ENCODE measurements around the gene PYCARD.

Gene PYCARD

GRCh38 chr16:31243734-31244670 lies 41.4 kb upstream of the PYCARD start:
- no peak for DNase-seq (ENCODE audit: low read depth, low spot score)
- no peak for TF ChIP-seq ZNF274 (IDR thresholded peaks at IDR 0.05; ENCODE audit: low read depth, low read length)
- no peak for TF ChIP-seq SUZ12 (IDR thresholded peaks at IDR 0.05; ENCODE audit: extremely low read depth, insufficient read depth, insufficient read length)
- no peak for TF ChIP-seq YY1 (IDR thresholded peaks at IDR 0.05; ENCODE audit: insufficient read depth, insufficient read length)
- Histone ChIP-seq H3K9ac (ENCODE audit: insufficient read length, low read depth) (no peak overlapping the region), H3K4me1 (ENCODE audit: insufficient read depth, insufficient read length) (no peaks in the 10 kb centered on the region), H3K4me3 (ENCODE audit: insufficient read length, low read depth) (no peak overlapping the region), H3K27me3 (ENCODE audit: insufficient read depth, insufficient read length) (no peaks in the 10 kb centered on the region), H3K36me3 (ENCODE audit: insufficient read depth, insufficient read length, low read length) (no peaks in the 10 kb centered on the region), H3K9me3 (ENCODE audit: insufficient read depth, low read length) (no peaks in the 10 kb centered on the region)

GRCh38 chr16:31242206-31242605 lies 39.6 kb upstream of the PYCARD start:
- no peak for TF ChIP-seq SUZ12 (IDR thresholded peaks at IDR 0.05; ENCODE audit: extremely low read depth, insufficient read depth, insufficient read length)
- TF ChIP-seq YY1 (IDR thresholded peaks at IDR 0.05; ENCODE audit: insufficient read depth, insufficient read length), result no peak
- no peak for TF ChIP-seq ZNF274 (IDR thresholded peaks at IDR 0.05; ENCODE audit: low read depth, low read length)
- no peaks in the 10 kb centered on the region for H3K4me1 ChIP-seq (ENCODE audit: insufficient read depth, insufficient read length)
- H3K27me3 ChIP-seq (ENCODE audit: insufficient read depth, insufficient read length), result no peaks in the 10 kb centered on the region
- DNase-seq (ENCODE audit: low read depth, low spot score), result no peak
- H3K9ac ChIP-seq (ENCODE audit: insufficient read length, low read depth), result no peak overlapping the region
- H3K4me3 ChIP-seq (ENCODE audit: insufficient read length, low read depth), result no peak overlapping the region
- H3K36me3 ChIP-seq (ENCODE audit: insufficient read depth, insufficient read length, low read length), result no peaks in the 10 kb centered on the region
- no peaks in the 10 kb centered on the region for H3K9me3 ChIP-seq (ENCODE audit: insufficient read depth, low read length)

- Histone ChIP-seq H3K9me3 (ENCODE audit: insufficient read depth, low read length) (no peaks in the 10 kb centered on the region; the same call in 1 of the 2 replicates), H3K9ac (ENCODE audit: insufficient read length, low read depth) (no peak overlapping the region), H3K27me3 (ENCODE audit: insufficient read depth, insufficient read length) (no peaks in the 10 kb centered on the region), H3K4me1 (ENCODE audit: insufficient read depth, insufficient read length) (no peaks in the 10 kb centered on the region), H3K4me3 (ENCODE audit: insufficient read length, low read depth) (no peak overlapping the region), H3K36me3 (ENCODE audit: insufficient read depth, insufficient read length, low read length) (no peaks in the 10 kb centered on the region)
- DNase-seq (ENCODE audit: low read depth, low spot score), result no peak
- no peak for TF ChIP-seq YY1 (IDR thresholded peaks at IDR 0.05; ENCODE audit: insufficient read depth, insufficient read length)
- TF ChIP-seq SUZ12 (IDR thresholded peaks at IDR 0.05; ENCODE audit: extremely low read depth, insufficient read depth, insufficient read length), result no peak
- no peak for TF ChIP-seq ZNF274 (IDR thresholded peaks at IDR 0.05; ENCODE audit: low read depth, low read length)
Measured at GRCh38 chr16:31238041-31238440, 35.5 kb upstream of the PYCARD start.

DNA sequence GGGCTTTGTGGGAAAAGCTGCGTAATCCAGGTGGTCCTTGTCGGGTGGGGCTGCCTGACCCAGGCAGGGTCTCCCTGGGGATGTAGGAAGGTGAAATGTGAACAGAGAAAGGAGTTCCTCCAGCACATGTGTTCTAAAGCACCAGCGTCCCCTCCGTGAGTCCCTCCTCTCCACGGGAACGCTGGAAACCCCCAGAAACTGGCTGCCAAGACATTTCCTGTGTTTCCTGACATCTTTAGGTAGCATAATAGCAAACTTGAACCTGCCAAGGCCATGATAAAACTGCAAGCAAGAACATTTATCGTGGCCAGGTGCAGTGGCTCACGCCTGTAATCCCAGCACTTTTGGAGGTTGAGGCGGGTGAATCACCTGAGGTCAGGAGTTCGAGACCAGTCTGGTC lies 26.9 kb upstream of the PYCARD start:
- H3K27me3 ChIP-seq (ENCODE audit: insufficient read depth, insufficient read length), result no peaks in the 10 kb centered on the region
- no peak overlapping the region for H3K9ac ChIP-seq (ENCODE audit: insufficient read length, low read depth)
- no peaks in the 10 kb centered on the region for H3K36me3 ChIP-seq (ENCODE audit: insufficient read depth, insufficient read length, low read length)
- H3K4me1 ChIP-seq (ENCODE audit: insufficient read depth, insufficient read length), result no peaks in the 10 kb centered on the region
- no peak for DNase-seq (ENCODE audit: low read depth, low spot score)
- H3K9me3 ChIP-seq (ENCODE audit: insufficient read depth, low read length), result peaks cover 10% of the 10 kb centered on the region; the same call in 1 of the 2 replicates
- H3K4me3 ChIP-seq (ENCODE audit: insufficient read length, low read depth), result no peak overlapping the region
- TF ChIP-seq YY1 (IDR thresholded peaks at IDR 0.05; ENCODE audit: insufficient read depth, insufficient read length) (no peak), SUZ12 (IDR thresholded peaks at IDR 0.05; ENCODE audit: extremely low read depth, insufficient read depth, insufficient read length) (no peak), ZNF274 (IDR thresholded peaks at IDR 0.05; ENCODE audit: low read depth, low read length) (no peak)

DNA sequence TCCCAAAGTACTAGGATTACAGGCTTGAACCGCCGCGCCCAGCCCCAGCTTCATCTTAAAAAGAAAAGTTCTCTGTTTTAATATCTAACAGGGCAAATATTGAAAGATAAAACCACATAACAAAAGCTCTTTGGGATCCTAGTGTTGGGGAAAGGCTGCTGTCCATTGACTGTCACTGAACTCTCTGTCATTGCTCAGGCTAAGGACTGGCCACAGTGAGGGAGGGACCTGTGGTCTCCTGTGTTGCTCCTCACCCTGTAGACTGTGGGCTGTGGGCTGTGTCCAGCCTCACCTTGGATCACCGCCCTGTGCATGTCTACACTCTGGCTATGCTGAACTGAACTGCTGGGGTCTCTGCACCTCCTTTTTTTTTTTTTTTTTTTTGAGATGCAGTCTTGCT lies 25.6 kb upstream of the PYCARD start:
- TF ChIP-seq YY1 (IDR thresholded peaks at IDR 0.05; ENCODE audit: insufficient read depth, insufficient read length) (no peak), SUZ12 (IDR thresholded peaks at IDR 0.05; ENCODE audit: extremely low read depth, insufficient read depth, insufficient read length) (no peak), ZNF274 (IDR thresholded peaks at IDR 0.05; ENCODE audit: low read depth, low read length) (no peak)
- no peak for DNase-seq (ENCODE audit: low read depth, low spot score)
- Histone ChIP-seq H3K9ac (ENCODE audit: insufficient read length, low read depth) (no peak overlapping the region), H3K4me3 (ENCODE audit: insufficient read length, low read depth) (no peak overlapping the region), H3K9me3 (ENCODE audit: insufficient read depth, low read length) (peaks cover 10% of the 10 kb centered on the region; the same call in 1 of the 2 replicates), H3K27me3 (ENCODE audit: insufficient read depth, insufficient read length) (no peaks in the 10 kb centered on the region), H3K36me3 (ENCODE audit: insufficient read depth, insufficient read length, low read length) (no peaks in the 10 kb centered on the region), H3K4me1 (ENCODE audit: insufficient read depth, insufficient read length) (no peaks in the 10 kb centered on the region)

DNA sequence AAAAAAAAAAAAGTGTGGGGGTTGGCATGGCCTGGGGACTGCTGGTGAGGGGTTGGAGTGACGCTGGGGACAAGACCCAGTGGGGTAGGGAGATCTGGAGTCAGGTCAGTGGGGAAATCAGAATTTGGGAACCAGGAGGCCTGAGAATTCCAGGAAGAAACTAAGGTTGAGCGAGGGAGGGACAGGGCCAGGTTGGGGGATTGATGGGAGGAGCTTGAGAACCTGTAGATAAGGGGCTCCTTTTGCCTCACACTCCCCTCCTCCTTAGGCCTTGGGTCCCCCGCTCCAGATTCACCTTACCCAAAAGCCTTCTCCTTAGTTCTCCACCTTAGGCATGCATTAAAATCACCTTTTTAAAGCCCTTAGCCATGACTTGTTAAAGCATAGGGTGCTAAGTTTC lies 22.6 kb upstream of the PYCARD start:
- Histone ChIP-seq H3K4me1 (ENCODE audit: insufficient read depth, insufficient read length) (no peaks in the 10 kb centered on the region), H3K9me3 (ENCODE audit: insufficient read depth, low read length) (no peaks in the 10 kb centered on the region), H3K4me3 (ENCODE audit: insufficient read length, low read depth) (no peak overlapping the region), H3K36me3 (ENCODE audit: insufficient read depth, insufficient read length, low read length) (no peaks in the 10 kb centered on the region), H3K27me3 (ENCODE audit: insufficient read depth, insufficient read length) (peaks cover 13% of the 10 kb centered on the region), H3K9ac (ENCODE audit: insufficient read length, low read depth) (no peak overlapping the region)
- no peak for TF ChIP-seq YY1 (IDR thresholded peaks at IDR 0.05; ENCODE audit: insufficient read depth, insufficient read length)
- no peak for TF ChIP-seq SUZ12 (IDR thresholded peaks at IDR 0.05; ENCODE audit: extremely low read depth, insufficient read depth, insufficient read length)
- TF ChIP-seq ZNF274 (IDR thresholded peaks at IDR 0.05; ENCODE audit: low read depth, low read length), result no peak
- no peak for DNase-seq (ENCODE audit: low read depth, low spot score)

All from NT2/D1 (cell line).